KMS-11 (cell line): ENCODE measurements around the gene DGKB.

ENCODE experiments used
- H2AFZ ChIP-seq: fragments of 200-600 bp; sonication (generic); 2 replicates; pipeline ENCODE4 v1.6.1; 2016; ENCODE audit warnings: antibody characterized with exemption, mixed run types, low read depth
- H3K27ac ChIP-seq: fragments of 200-600 bp; sonication (generic); 2 replicates; pipeline ENCODE4 v1.6.1; 2016; ENCODE audit warnings: mild to moderate bottlenecking, mixed run types
- H3K27me3 ChIP-seq: fragments of 200-600 bp; sonication (generic); 2 replicates; pipeline ENCODE4 v1.6.1; 2017; ENCODE audit warnings: mild to moderate bottlenecking, low read depth, mixed run types, moderate library complexity; ENCODE audit not compliant: insufficient read depth
- H3K36me3 ChIP-seq: fragments of 200-600 bp; sonication (generic); 2 replicates; pipeline ENCODE4 v1.6.1; 2017; ENCODE audit warnings: mild to moderate bottlenecking, mixed run types; ENCODE audit not compliant: insufficient read depth
- H3K4me1 ChIP-seq: fragments of 200-600 bp; sonication (generic); 2 replicates; pipeline ENCODE4 v1.6.1; 2016; ENCODE audit warnings: mild to moderate bottlenecking, low read depth, mixed run types; ENCODE audit not compliant: poor library complexity, severe bottlenecking
- H3K4me2 ChIP-seq: fragments of 200-600 bp; sonication (generic); 2 replicates; pipeline ENCODE4 v1.7.0; 2016; ENCODE audit warnings: mild to moderate bottlenecking, mixed run types
- H3K4me3 ChIP-seq: fragments of 200-600 bp; sonication (generic); IDR thresholded peaks from 2 replicates; pipeline ENCODE4 v1.6.1; 2017; ENCODE audit warnings: low read depth, low read length, mixed read lengths; ENCODE audit not compliant: insufficient read depth
- H3K79me2 ChIP-seq: fragments of 200-600 bp; sonication (generic); 2 replicates; pipeline ENCODE4 v1.6.1; 2016; ENCODE audit warnings: low read depth, mixed run types; ENCODE audit not compliant: insufficient read depth
- H3K9ac ChIP-seq: fragments of 200-600 bp; sonication (generic); 2 replicates; pipeline ENCODE4 v1.6.1; 2016; ENCODE audit warnings: mild to moderate bottlenecking, mixed run types
- H4K20me1 ChIP-seq: fragments of 200-600 bp; sonication (generic); 2 replicates; pipeline ENCODE4 v1.6.1; 2016; ENCODE audit warnings: mild to moderate bottlenecking, mixed run types; ENCODE audit not compliant: insufficient read depth
- TF ChIP-seq, protein P1 (sequence below): fragments of 200-600 bp; sonication (generic); conservative IDR thresholded peaks from 2 replicates; pipeline ENCODE4 v1.6.1; 2017; ENCODE audit warnings: low read depth, mild to moderate bottlenecking, antibody characterized with exemption, low read length, moderate library complexity, mixed read lengths

The DGKB gene

DNA sequence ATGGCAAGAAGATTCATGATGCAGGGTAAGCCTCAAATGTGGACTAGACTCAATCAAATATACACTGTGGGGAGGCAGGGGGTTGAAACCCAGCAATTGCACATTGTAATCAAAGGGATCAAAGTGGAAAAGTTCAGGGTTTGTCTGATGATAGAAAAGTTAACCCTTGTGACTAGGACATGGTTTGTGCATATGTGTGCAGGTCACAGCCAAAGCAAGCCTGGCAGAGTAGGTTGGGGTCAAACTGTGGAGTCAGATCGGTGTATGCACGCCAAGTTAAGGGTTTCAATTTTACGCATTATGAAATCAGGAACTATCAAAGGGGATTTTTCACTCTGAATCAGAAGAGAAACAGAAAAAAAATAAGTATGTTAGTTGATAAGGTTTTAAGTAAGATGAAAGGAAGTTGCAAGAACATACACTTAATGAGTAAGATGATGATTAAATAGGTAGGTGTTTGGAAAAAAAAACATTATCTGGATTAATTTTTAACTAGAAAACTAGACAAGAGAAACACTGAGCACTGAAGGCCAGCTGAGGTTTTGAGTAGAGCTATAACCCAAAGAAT lies 188.3 kb downstream of the DGKB start:
- Histone ChIP-seq H4K20me1 (no peaks in the 10 kb centered on the region), H3K79me2 (no peaks in the 10 kb centered on the region), H3K4me1 (no peaks in the 10 kb centered on the region), H2AFZ (no peak overlapping the region), H3K36me3 (no peaks in the 10 kb centered on the region), H3K4me2 (no peak overlapping the region), H3K4me3 (no peak overlapping the region), H3K27me3 (no peaks in the 10 kb centered on the region), H3K9ac (no peak overlapping the region), H3K27ac (no peak overlapping the region)
- TF ChIP-seq, protein P1, sequence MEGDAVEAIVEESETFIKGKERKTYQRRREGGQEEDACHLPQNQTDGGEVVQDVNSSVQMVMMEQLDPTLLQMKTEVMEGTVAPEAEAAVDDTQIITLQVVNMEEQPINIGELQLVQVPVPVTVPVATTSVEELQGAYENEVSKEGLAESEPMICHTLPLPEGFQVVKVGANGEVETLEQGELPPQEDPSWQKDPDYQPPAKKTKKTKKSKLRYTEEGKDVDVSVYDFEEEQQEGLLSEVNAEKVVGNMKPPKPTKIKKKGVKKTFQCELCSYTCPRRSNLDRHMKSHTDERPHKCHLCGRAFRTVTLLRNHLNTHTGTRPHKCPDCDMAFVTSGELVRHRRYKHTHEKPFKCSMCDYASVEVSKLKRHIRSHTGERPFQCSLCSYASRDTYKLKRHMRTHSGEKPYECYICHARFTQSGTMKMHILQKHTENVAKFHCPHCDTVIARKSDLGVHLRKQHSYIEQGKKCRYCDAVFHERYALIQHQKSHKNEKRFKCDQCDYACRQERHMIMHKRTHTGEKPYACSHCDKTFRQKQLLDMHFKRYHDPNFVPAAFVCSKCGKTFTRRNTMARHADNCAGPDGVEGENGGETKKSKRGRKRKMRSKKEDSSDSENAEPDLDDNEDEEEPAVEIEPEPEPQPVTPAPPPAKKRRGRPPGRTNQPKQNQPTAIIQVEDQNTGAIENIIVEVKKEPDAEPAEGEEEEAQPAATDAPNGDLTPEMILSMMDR: no peak

DNA sequence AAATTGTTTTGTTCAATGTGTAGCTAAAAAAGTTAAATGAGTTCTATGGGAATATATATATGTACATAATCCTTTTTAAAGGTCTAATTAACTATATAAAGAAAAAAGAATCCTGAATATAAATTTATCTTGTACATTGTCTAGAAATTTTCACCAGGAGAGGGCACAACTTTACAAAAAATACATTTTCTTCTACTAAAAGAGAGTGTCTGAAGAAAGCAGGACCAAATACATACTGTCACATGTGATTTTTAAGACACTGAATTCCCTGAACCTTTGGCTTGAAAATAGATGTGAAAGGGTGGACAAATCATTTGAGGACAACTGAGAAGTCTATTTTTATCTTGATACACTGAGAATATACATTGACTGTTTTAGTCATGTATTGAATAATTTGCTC lies 204.3 kb downstream of the DGKB start:
- no peaks in the 10 kb centered on the region for H4K20me1 ChIP-seq

DNA sequence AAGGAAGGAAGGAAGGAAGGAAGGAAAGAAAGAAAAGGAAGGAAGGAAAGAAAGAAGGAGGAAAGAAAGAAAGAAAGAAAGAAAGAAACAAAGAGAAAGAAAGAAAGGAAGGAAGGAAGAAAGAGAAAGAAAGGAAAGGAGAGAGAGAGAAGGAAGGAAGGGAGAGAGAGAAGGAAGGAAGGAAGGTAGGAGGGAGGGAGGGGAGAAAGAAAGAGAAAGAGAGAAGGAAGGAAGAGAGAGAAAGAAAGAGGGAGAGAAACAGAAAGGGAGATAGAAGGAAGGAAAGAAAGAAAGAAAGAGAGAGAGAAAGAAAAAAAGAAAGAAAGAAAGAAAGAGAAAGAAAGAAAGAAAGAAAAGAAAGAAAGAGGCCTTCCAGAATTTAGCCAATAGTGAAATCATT lies 204.9 kb downstream of the DGKB start:
- TF ChIP-seq, protein P1: no peak
- Histone ChIP-seq H3K9ac (no peak overlapping the region), H3K36me3 (no peaks in the 10 kb centered on the region), H2AFZ (no peak overlapping the region), H3K4me3 (no peak overlapping the region), H3K79me2 (no peaks in the 10 kb centered on the region), H3K4me2 (no peak overlapping the region), H4K20me1 (no peaks in the 10 kb centered on the region), H3K4me1 (no peaks in the 10 kb centered on the region), H3K27ac (no peak overlapping the region), H3K27me3 (no peaks in the 10 kb centered on the region)

More for the DNA sequence above, 204.3 kb downstream of the DGKB start:
- Histone ChIP-seq H2AFZ (no peak overlapping the region), H3K9ac (no peak overlapping the region), H3K4me1 (no peaks in the 10 kb centered on the region), H3K36me3 (no peaks in the 10 kb centered on the region), H3K4me2 (no peak overlapping the region), H3K27me3 (no peaks in the 10 kb centered on the region), H3K79me2 (no peaks in the 10 kb centered on the region), H3K4me3 (no peak overlapping the region), H3K27ac (no peak overlapping the region)
- TF ChIP-seq, protein P1: no peak; the same call in 1 of the 2 replicates

DNA sequence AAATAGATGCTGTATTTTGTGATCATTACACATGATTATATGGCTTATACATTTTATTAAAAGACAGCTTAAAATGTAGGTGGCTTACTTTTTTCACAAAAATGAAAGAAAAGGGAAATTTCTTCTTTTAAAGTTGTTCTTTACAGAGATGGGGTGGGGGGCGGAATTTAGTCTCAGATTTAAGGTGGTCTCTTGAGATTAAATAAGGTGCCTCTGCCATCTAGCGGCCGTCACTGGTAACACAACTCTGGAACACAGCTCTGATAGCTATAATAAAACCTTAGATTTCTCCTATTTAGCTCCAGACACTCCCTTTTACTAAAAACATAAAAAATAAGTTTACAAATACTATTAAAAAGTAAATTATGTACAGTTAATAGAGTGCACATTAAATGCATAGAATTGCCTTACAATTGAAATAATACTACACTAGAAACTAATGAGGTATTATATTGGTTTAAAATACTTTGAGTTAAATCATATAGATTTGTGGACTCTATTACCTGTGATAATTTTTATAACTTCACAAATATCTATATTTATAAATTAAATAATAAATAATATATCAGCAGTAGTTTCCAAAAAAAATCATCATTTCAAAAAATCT lies 210.9 kb downstream of the DGKB start:
- TF ChIP-seq, protein P1: peak; percentile 98

More for the DNA sequence above, 210.9 kb downstream of the DGKB start:
- no peak overlapping the region for H2AFZ ChIP-seq
- no peaks in the 10 kb centered on the region for H3K79me2 ChIP-seq
- peaks cover 19% of the 10 kb centered on the region for H3K4me1 ChIP-seq
- no peak overlapping the region for H3K4me3 ChIP-seq
- no peaks in the 10 kb centered on the region for H3K36me3 ChIP-seq
- no peak overlapping the region for H3K9ac ChIP-seq
- no peaks in the 10 kb centered on the region for H3K27me3 ChIP-seq
- no peak overlapping the region for H3K4me2 ChIP-seq
- H3K27ac ChIP-seq: no peak overlapping the region
- H4K20me1 ChIP-seq: no peaks in the 10 kb centered on the region
